Esophagus squamous epithelium (tissue), 4 donors: ENCODE data around the gene KDM3A.

Experiments
- POLR2A ChIP-seq, 4 donors: fragments of 450-650 bp; IDR thresholded peaks; one replicate each; pipeline ENCODE4 v1.6.1; 2017; ENCODE audit warnings: antibody characterized with exemption in 4 of 4, mild to moderate bottlenecking in 4 of 4, moderate library complexity in 3 of 4
- TF ChIP-seq, protein P1 (sequence below), 6 experiments: fragments of 450-650 bp in 4 of 6; fragments of 200-600 bp in 2 of 6; sonication (generic) in 2 of 6; IDR thresholded peaks; one replicate each; pipeline ENCODE4 v1.5.1; 2016 to 2019; ENCODE audit warnings: antibody characterized with exemption in 6 of 6, mild to moderate bottlenecking in 4 of 6, moderate library complexity in 4 of 6

DNA sequence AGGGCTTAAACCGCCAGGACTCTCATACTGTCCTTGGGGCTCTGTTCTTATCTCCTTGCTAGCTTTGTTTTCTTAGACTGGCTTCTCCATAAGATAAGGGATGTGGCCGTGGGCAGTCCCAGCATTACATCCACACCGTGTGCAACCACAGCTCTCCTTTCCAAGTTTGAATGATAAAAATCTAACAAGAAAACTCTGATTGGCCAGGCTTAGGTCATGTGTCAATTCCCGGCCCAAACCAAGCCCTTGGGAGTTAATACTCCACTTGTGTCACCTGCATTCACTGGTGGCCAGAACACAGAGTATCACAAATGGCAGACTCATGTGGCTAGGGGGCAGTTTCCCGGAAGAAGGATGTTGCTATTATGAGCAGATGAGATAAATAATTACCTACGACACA, 43.2 kb upstream of the KDM3A start:
- TF ChIP-seq, protein P1, sequence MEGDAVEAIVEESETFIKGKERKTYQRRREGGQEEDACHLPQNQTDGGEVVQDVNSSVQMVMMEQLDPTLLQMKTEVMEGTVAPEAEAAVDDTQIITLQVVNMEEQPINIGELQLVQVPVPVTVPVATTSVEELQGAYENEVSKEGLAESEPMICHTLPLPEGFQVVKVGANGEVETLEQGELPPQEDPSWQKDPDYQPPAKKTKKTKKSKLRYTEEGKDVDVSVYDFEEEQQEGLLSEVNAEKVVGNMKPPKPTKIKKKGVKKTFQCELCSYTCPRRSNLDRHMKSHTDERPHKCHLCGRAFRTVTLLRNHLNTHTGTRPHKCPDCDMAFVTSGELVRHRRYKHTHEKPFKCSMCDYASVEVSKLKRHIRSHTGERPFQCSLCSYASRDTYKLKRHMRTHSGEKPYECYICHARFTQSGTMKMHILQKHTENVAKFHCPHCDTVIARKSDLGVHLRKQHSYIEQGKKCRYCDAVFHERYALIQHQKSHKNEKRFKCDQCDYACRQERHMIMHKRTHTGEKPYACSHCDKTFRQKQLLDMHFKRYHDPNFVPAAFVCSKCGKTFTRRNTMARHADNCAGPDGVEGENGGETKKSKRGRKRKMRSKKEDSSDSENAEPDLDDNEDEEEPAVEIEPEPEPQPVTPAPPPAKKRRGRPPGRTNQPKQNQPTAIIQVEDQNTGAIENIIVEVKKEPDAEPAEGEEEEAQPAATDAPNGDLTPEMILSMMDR (IDR thresholded peaks at IDR 0.05), result no peak
- TF ChIP-seq POLR2A (IDR thresholded peaks at IDR 0.05), result no peak
